Raji (cell line): ENCODE measurements around the gene TESK2.

ENCODE experiments used
- POLR2A ChIP-seq: IDR thresholded peaks from 2 replicates; pipeline ENCODE4 v1.6.1; 2011; ENCODE audit warnings: low read depth, low read length, control low read depth; ENCODE audit not compliant: insufficient read depth

TESK2 gene

GRCh38 chr1:45373573-45373972 is 117.4 kb downstream of the TESK2 start:
- TF ChIP-seq POLR2A: no peak

- TF ChIP-seq POLR2A: no peak
Measured at GRCh38 chr1:45370575-45370974, 120.4 kb downstream of the TESK2 start.

- TF ChIP-seq POLR2A: no peak
Measured at GRCh38 chr1:45365051-45365450, 125.9 kb downstream of the TESK2 start.

GRCh38 chr1:45364294-45364693 is 126.7 kb downstream of the TESK2 start:
- no peak for TF ChIP-seq POLR2A

- TF ChIP-seq POLR2A: no peak
Measured at GRCh38 chr1:45359882-45360513, 131.0 kb downstream of the TESK2 start.

GRCh38 chr1:45356186-45356585 is 134.8 kb downstream of the TESK2 start:
- no peak for TF ChIP-seq POLR2A

- TF ChIP-seq POLR2A: no peak
Measured at GRCh38 chr1:45355683-45356082, 135.3 kb downstream of the TESK2 start.

- no peak for TF ChIP-seq POLR2A
Measured at GRCh38 chr1:45354838-45355237, 136.1 kb downstream of the TESK2 start.

- no peak for TF ChIP-seq POLR2A
Measured at GRCh38 chr1:45353685-45354084, 137.3 kb downstream of the TESK2 start.

GRCh38 chr1:45351508-45351907 is 139.5 kb downstream of the TESK2 start:
- TF ChIP-seq POLR2A: no peak

- no peak for TF ChIP-seq POLR2A
Measured at GRCh38 chr1:45348966-45349677, 141.8 kb downstream of the TESK2 start.

GRCh38 chr1:45348609-45348965 is 142.4 kb downstream of the TESK2 start:
- TF ChIP-seq POLR2A: no peak

- TF ChIP-seq POLR2A: no peak
Measured at GRCh38 chr1:45348020-45348419, 142.9 kb downstream of the TESK2 start.

- no peak for TF ChIP-seq POLR2A
Measured at GRCh38 chr1:45346473-45346872, 144.5 kb downstream of the TESK2 start.

- TF ChIP-seq POLR2A: no peak
Measured at GRCh38 chr1:45345014-45345413, 145.9 kb downstream of the TESK2 start.

- TF ChIP-seq POLR2A: no peak
Measured at GRCh38 chr1:45344499-45344898, 146.5 kb downstream of the TESK2 start.
